HG02642 (cell line): Measurements from ENCODE around the gene OR6C3.
"Not testable (repeated sequence)": the region's sequence is repeated elsewhere in the genome, so short reads cannot be mapped to it uniquely, and the experiment has no call there.

ENCODE experiments used
- ATAC-seq: cut with Tn5 transposase; IDR thresholded peaks from one replicate; pipeline ENCODE4 v1.9.1; 2021; ENCODE audit warnings: mild to moderate bottlenecking; ENCODE audit not compliant: unreplicated experiment, poor library complexity

The OR6C3 gene

DNA sequence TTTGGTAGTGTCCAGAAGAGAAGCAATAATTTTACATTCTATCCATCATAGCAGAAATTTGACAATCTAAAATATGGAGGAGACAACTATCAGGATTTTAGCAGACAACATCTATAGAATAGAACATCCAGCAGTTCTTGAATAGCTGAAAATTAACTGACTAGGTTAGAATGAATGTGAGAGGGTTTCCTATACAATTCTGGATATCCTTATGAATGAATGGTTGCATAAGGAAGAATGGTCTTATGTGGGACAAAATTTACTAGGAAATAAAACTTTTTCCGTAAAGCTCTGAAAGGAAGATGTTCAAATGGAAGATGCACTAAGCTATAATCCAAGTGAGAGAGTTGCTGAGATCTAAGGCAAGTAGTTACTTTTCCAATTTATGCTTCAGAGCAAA, at the start of gene OR6C3:
TSS of gene OR6C3 (plus strand) at position 301 of the 400 bp plus-strand sequence. CDS start 955 bp downstream, outside the sequence.
- no peak for ATAC-seq

DNA sequence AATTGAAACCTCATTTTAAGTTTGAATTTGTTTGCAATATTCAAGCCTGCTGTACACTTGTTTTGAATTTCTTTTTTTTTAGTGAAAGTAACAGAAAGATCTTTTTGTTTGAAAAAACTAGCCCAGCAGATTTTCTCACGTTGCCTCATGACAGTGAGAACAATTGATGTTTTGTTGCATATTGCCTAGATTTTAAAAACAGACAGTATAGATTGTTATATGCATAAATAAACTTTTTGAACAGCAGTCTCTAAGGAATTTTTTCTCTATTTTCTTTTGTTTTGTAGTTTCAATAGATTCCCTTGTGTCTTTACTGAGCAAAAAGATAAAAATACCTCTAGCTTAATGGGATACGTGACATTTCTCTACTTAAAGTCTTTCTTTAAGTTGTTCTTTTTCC, 49.6 kb upstream of the OR6C3 start:
- no peak for ATAC-seq

DNA sequence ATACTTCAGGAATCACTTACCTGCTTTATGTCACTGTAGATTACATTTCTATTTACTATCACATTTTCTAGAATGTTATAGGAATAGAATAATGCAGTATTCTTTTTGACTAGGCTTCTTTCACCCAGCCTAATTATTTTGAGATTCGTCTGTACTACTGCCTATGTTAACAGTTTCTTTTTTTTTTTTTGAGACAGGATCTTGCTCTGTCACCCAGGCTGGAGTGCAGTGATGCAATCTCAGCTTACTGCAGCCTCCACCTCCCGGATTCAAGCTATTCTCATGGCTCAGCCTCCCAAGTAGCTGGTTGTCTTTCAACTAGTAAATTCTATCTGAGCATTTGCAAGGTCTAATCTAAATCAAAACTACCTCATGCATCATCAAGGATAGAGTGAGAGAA, 40.5 kb upstream of the OR6C3 start:
- no peak for ATAC-seq

DNA sequence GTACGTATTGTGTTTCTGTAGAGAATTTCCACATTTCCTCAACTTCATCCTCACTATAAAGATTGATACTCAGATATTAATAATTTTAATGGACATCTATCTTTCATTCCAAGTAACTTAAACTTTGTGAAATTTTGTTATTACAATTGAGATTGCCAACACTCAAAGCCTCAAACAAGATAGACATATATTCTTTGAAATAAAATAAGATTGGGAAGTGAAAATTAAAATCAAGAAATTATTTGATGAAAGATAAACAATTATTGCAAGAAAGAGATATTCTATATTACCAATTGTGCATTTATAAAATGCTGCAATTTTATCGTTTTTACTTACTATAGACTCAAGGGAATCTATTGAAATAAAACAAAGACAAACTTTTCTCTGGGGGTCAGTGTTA, 34.1 kb upstream of the OR6C3 start, which contains the start of gene OR6C6:
TSS of gene OR6C6 (minus strand) at position 101 of the 400 bp plus-strand sequence. CDS start 1,337 bp downstream, outside the sequence.
- no peak for ATAC-seq

DNA sequence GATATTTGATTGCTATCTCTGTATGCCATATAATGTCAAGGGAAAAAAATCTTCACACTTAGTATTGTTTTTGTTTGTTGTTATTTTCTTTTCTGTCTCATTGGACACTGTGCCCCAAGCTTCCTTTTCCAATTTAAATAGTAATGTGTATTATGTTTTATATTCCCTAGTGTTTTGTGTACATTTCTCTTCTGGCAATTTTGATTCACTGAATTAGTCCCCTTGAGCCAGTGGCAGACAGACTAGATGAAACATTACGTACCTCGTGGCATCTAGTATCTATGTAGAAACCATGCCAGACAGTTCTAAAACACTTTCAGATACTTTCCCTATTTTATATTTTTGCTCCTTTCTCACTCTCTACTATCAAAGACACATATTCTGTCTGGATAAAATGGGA, 16.5 kb upstream of the OR6C3 start, which contains the start of gene OR6C1:
TSS of gene OR6C1 (plus strand) at position 301 of the 400 bp plus-strand sequence. CDS start 6,257 bp downstream, outside the sequence.
- no peak for ATAC-seq

- ATAC-seq = no peak
Observed at GRCh38 chr12:55320201-55320600, 10.3 kb upstream of the OR6C3 start.

GRCh38 chr12:55325801-55326200, 4.7 kb upstream of the OR6C3 start:
- not testable (repeated sequence) for ATAC-seq

DNA sequence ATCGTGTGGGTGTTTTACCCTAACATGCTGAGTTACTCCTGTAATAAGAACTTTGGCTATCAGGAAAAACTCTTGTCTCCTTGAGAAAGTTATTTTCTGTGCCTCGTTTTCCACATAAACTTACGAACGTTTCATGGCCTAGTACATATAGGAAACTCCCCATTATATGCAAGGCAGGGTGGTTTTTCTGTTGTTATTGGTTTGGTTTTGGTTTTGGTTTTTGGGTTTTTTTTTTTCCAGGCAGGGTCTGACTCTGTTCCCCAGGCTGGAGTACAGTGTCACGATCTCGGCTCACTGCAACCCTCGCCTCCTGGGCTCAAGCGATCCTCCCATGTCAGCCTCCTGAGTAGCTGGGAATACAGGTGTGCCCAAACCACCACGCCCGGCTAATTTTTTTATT, 5.5 kb downstream of the OR6C3 start:
- no peak for ATAC-seq

- ATAC-seq = not testable (repeated sequence)
Observed at GRCh38 chr12:55355338-55355737, 24.8 kb downstream of the OR6C3 start.

GRCh38 chr12:55362675-55363074, 32.1 kb downstream of the OR6C3 start, which contains the start of gene OR6C75:
TSS of gene OR6C75 (plus strand) at chr12:55362975. CDS start at chr12:55365111, 2,136 bp downstream.
- no peak for ATAC-seq

- no peak for ATAC-seq
Observed at GRCh38 chr12:55365086-55365485, 34.5 kb downstream of the OR6C3 start.

DNA sequence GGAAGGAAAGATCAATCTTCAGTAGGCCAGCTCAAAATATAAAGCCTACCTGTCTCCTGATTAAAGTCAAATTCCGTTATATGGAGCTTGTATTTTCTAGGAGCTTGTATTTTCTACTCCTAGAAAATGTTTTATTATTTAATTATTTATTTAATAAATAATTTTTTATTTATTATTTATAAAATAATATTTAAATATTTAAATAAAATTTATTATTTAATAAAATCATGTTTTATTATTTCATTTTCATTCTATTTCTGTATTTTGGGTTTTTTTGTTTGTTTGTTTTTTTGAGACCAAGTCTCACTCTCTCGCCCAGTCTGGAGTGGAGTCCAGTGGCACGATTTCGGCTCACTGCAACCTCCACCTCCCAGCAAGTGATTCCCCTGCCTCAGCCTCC, 42.0 kb downstream of the OR6C3 start:
- ATAC-seq = no peak
